8988T (cell line): ENCODE measurements around the gene NANS.
"Not testable (repeated sequence)": the region's sequence is repeated elsewhere in the genome, so short reads cannot be mapped to it uniquely, and the experiment has no call there.

Experiments used
- DNase-seq: peaks from one replicate; pipeline ENCODE4 v3.0.0; 2011

Gene NANS

GRCh38 chr9:98104445-98104881, 47.9 kb downstream of the NANS start:
- no peak for DNase-seq

- DNase-seq: no peak
Observed at GRCh38 chr9:98105006-98105405, 48.5 kb downstream of the NANS start.

- no peak for DNase-seq
Observed at GRCh38 chr9:98107926-98108325, 51.4 kb downstream of the NANS start.

- DNase-seq: no peak
Observed at GRCh38 chr9:98108531-98109031, 52.0 kb downstream of the NANS start.

- DNase-seq: no peak
Observed at GRCh38 chr9:98109052-98109451, 52.5 kb downstream of the NANS start.

GRCh38 chr9:98117097-98117496, 60.6 kb downstream of the NANS start:
- DNase-seq: not testable (repeated sequence)

GRCh38 chr9:98117984-98118639, 61.6 kb downstream of the NANS start:
- peak; percentile 70 for DNase-seq

GRCh38 chr9:98118640-98119601, 62.4 kb downstream of the NANS start, which contains the start of gene TRIM14:
Gene TRIM14 (minus strand): TSS chr9:98119222. CDS start chr9:98119188, 34 bp downstream.
- DNase-seq: peak; percentile 89

GRCh38 chr9:98120476-98120875, 63.9 kb downstream of the NANS start:
- no peak for DNase-seq

- no peak for DNase-seq
Observed at GRCh38 chr9:98121058-98121457, 64.5 kb downstream of the NANS start.

- DNase-seq: not testable (repeated sequence)
Observed at GRCh38 chr9:98124091-98124490, 67.6 kb downstream of the NANS start.

GRCh38 chr9:98124637-98125426, 68.3 kb downstream of the NANS start:
- no peak for DNase-seq

- DNase-seq: no peak
Observed at GRCh38 chr9:98127226-98127625, 70.7 kb downstream of the NANS start.

GRCh38 chr9:98128316-98128715, 71.8 kb downstream of the NANS start:
- no peak for DNase-seq

- no peak for DNase-seq
Observed at GRCh38 chr9:98129451-98129881, 72.9 kb downstream of the NANS start.

GRCh38 chr9:98130060-98130459, 73.5 kb downstream of the NANS start:
- not testable (repeated sequence) for DNase-seq

GRCh38 chr9:98130576-98131228, 74.2 kb downstream of the NANS start:
- no peak for DNase-seq

GRCh38 chr9:98132158-98132557, 75.6 kb downstream of the NANS start:
- no peak for DNase-seq
